Ovary (tissue), 3 donors: ENCODE data around the gene MEIOC.

Experiments used
- CTCF ChIP-seq, 3 donors: fragments of 450-650 bp in 2 of 3; fragments of 200-600 bp in 1 of 3; IDR thresholded peaks; one replicate each; pipeline versions ENCODE4 v1.5.1 to v1.8.0; 2016 to 2022; ENCODE audit warnings: antibody characterized with exemption in 3 of 3, mild to moderate bottlenecking in 1 of 3
- EP300 ChIP-seq: sonication (generic); formaldehyde crosslinking; IDR thresholded peaks from one replicate; pipeline ENCODE4 v1.6.1; 2017; ENCODE audit warnings: antibody characterized with exemption
- POLR2A ChIP-seq: fragments of 450-650 bp; IDR thresholded peaks from one replicate; pipeline ENCODE4 v1.6.1; 2017; ENCODE audit warnings: antibody characterized with exemption, mild to moderate bottlenecking, moderate library complexity
- donor health status: DM: no; HTN: no; CAD: no.

GRCh38 chr17:44708401-44709263, 52.4 kb downstream of the MEIOC start, which contains the start of gene DBF4B:
- no peak for TF ChIP-seq CTCF (IDR thresholded peaks at IDR 0.05)
- peak; percentile 9 for TF ChIP-seq POLR2A
- TF ChIP-seq EP300, result peak; percentile 20
